ENCODE results near the gene NPIPB12.
"Not testable (repeated sequence)": the region's sequence is repeated elsewhere in the genome, so short reads cannot be mapped to it uniquely, and the experiment has no call there.

The NPIPB12 gene

DNA sequence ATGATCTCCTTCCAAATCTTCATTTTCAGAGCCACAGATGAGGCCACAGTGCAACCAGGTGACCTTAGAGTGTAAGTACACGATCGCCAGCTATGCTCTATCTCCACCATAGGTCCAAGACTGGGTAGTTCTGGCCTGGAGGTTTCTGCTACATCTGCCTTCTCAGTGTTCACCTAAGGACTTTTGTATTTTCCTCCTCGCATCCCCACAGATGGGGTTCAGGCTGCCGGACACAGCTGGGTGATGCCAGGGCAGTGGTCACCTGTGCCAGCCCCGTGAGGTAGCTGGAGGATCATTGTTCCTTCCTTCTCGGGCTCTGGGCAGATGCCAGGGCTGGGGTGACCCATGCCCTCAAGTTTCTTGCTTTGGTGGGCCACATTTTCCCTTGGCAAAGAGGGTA is at the start of gene NPIPB12:
Gene NPIPB12 (minus strand): TSS at position 101 of the 400 bp plus-strand sequence.
- H3K27ac Mint-ChIP-seq, H3K27me3 Mint-ChIP-seq, H3K4me3 Mint-ChIP-seq, ATAC-seq, H3K4me1 Mint-ChIP-seq, H3K9me3 Mint-ChIP-seq, H3K36me3 Mint-ChIP-seq: not testable (repeated sequence)

DNA sequence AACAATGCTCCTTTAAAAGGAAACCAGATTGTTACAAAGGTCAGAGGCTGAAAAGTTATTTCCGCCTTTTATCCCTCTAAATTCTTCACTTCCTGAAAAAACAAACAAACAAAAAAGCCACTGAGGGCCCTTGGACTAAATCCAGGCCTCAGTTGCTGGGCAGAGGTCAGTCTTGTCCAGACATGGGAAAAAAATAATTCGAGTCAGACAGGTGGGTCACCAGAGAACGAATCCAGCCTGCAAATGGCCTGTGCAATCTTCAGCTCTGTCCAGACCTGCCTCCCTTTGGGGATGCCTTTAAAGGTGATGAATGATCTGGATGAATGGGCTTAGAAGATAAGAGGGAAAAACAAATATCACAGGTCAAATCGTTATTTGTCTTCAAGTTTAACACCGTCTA is 15.3 kb upstream of the NPIPB12 start:
- H3K36me3 Mint-ChIP-seq, H3K4me1 Mint-ChIP-seq, H3K9me3 Mint-ChIP-seq, H3K4me3 Mint-ChIP-seq, H3K27me3 Mint-ChIP-seq, H3K27ac Mint-ChIP-seq, ATAC-seq: not testable (repeated sequence)

DNA sequence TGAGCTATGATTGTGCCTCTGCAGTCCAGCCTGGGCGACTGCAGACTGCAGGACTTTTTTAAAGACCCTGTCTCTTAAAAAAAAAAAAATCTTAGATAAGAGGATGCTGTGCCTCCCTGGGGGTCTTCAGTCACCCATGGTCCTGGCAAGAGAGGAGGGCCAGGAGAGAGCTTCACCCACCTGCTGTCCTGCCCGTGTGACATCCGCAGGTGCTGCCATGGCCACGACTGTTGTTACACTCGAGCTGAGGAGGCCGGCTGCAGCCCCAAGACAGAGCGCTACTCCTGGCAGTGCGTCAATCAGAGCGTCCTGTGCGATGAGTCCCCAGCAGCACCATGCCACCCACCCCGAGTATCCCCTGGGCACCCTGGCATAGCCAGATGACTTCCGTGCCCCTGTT is 23.9 kb downstream of the NPIPB12 start:
- not testable (repeated sequence) for H3K36me3 Mint-ChIP-seq, H3K27me3 Mint-ChIP-seq, ATAC-seq, H3K27ac Mint-ChIP-seq, H3K4me1 Mint-ChIP-seq, H3K9me3 Mint-ChIP-seq, H3K4me3 Mint-ChIP-seq

DNA sequence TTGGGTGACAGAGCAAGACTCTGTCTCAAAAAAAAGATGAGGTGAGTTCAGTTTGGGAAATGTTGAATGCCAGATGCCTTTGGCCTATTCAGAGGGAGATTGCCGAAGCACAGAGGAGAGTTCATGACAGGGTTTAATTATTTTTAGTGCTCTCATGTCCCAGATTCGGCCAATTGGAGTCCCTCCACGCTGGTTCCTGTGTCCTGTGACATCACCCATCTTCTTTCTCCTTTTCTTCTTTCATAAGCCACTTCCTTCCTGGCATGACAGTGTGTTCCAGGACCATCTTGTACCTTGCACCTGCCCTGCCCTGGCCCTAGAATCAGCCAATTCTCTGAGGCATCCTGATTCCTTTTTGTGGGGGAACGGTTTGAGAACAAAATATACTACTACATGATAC is 34.1 kb downstream of the NPIPB12 start:
- not testable (repeated sequence) for H3K27me3 Mint-ChIP-seq, H3K36me3 Mint-ChIP-seq, H3K4me1 Mint-ChIP-seq, ATAC-seq, H3K4me3 Mint-ChIP-seq, H3K9me3 Mint-ChIP-seq, H3K27ac Mint-ChIP-seq

DNA sequence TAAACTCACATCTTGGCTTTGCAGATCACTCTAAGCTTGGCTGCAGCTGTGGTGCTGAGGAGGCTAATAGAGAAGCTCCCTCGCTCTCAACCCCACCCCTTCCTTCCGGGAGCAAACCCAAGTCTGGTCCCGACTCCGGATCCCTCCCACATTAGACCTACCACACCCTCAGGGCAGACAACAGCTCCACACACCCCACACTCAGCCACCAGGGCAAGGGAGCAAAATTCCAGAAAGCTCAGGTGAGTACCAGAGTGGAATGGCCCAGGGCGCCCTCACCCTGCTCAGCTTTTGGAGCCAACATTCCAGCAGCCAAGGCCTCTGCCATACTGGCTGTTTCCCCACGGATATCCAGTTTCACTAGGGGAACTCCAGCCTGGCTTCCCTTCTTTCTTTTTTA is 36.5 kb downstream of the NPIPB12 start:
- H3K27me3 Mint-ChIP-seq, H3K27ac Mint-ChIP-seq: not testable (repeated sequence)
- H3K4me3 Mint-ChIP-seq = peak overlapping the region; percentile 18

DNA sequence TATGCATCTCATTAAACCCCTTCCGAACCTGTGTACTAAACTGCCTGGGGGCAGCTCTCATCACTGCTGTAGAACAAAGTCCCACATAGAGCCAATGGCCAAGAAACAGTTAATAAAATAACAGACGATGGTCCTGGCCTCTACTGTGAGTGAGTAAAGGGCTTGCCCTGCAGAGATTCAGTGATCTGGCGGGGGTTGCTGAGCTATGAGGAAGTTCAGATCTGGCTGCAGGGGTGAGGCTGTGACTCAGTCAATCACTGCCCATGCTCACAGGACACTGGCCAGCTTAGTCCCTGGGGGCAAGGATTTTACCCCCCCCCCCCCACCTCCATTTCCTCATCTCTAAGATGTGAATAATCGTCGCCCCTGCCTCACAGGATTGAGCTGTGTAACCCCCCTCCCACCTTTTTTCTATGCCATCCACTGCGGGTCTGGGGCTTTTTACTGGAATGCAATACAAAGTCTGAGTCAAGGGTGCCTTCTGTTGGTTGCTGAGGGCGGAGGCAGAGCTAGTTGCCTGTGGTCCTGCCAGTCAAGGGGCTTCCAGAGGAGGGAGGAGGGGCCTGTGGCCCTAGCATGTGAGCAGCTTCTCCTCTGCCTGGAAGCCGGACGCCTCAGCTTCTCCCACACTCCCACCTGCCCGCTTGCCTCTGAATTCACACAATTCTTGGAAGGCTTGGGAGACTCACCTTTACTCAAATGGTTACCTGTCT is 38.4 kb downstream of the NPIPB12 start:
- not testable (repeated sequence) for H3K4me1 Mint-ChIP-seq, H3K27me3 Mint-ChIP-seq, H3K36me3 Mint-ChIP-seq, H3K4me3 Mint-ChIP-seq, H3K27ac Mint-ChIP-seq, H3K9me3 Mint-ChIP-seq
- ATAC-seq = peak; percentile 49

More for the DNA sequence above, 36.5 kb downstream of the NPIPB12 start:
- peak; percentile 69 for ATAC-seq
- H3K9me3 Mint-ChIP-seq, H3K4me1 Mint-ChIP-seq, H3K36me3 Mint-ChIP-seq: not testable (repeated sequence)

DNA sequence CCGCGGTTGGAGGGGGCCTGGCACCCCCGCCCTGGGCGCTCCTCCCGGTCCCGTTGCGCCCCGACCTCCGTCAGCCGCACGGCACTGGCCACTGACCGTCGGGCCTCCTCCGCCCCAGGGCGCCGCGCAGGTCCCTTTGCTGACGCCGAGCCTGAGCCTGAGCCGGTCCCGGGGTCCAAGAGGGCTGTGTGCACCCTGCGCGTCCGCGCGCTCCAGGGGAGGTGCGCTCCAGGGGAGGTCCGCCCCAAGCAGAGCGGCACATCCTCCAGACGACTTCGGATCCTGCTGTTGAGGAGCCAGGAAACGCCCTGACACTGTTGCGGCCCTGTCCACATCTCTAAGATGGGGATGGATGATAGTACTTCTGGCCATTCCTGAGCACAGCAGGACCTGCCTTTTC is 39.3 kb downstream of the NPIPB12 start:
- not testable (repeated sequence) for H3K27ac Mint-ChIP-seq, H3K27me3 Mint-ChIP-seq, H3K36me3 Mint-ChIP-seq, H3K4me1 Mint-ChIP-seq, H3K4me3 Mint-ChIP-seq, H3K9me3 Mint-ChIP-seq
- peak; percentile 47 for ATAC-seq

DNA sequence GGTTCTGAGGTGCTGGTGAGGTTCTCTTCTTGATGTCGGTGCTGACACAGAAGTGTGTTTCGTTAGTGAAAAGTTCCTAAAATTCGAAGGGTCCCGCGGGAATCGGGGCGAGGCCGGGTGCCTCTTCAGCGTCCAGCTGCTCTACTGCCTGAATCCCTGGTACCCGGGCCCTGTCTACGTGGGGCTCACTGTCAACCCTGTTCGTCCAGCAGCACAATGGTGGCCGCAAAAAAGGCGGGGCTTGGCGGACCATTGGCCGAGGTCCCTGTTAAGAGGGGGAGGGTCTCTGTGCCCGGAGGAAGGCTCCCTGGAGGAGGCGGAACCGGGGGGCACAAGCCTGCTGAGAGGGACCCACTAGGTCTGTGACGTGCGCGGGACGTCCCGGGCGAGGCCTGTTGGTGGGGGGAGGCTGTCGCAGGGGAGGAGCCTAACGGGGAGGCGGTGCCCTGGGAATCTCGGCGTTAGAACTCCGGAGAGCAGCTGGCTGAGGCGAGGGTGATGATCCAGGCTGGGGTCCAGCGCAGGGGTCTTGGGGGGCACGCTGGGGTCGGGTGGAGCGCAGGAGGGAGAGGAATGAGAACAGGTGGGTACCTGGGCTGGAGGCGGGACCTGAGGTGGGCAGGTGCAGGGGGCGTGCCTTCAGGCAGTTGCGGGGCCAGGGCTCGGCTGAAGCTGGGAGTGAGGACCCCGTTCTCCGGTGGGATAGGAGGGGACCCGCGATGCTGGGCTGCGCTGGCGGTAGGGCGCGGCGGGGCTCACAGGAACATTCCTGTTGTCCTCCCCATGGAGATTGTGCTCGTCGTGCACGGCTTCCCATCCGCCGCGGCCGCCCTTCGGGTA is 40.0 kb downstream of the NPIPB12 start:
- H3K36me3 Mint-ChIP-seq, H3K4me3 Mint-ChIP-seq, H3K27ac Mint-ChIP-seq, H3K4me1 Mint-ChIP-seq, H3K27me3 Mint-ChIP-seq, H3K9me3 Mint-ChIP-seq: not testable (repeated sequence)
- ATAC-seq = peak; percentile 66

DNA sequence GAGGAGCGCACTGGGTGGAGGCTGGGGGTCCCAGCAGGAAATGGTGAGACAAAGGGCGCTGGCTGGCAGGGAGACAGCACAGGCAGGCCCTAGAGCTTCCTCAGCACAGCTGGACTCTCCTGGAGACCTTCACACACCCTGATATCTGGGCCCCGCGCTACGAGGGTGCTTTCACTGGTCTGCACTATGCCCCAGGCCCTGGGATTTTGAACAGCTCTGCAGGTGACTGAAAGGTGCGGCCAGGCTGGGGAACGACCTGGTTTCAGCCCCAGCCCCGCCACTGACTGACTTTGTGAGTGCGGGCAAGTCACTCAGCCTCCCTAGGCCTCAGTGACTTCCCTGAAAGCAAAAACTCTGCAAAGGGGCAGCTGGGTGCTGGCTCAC is 45.6 kb downstream of the NPIPB12 start:
- not testable (repeated sequence) for H3K4me3 Mint-ChIP-seq, ATAC-seq, H3K27ac Mint-ChIP-seq, H3K9me3 Mint-ChIP-seq, H3K36me3 Mint-ChIP-seq, H3K4me1 Mint-ChIP-seq, H3K27me3 Mint-ChIP-seq

DNA sequence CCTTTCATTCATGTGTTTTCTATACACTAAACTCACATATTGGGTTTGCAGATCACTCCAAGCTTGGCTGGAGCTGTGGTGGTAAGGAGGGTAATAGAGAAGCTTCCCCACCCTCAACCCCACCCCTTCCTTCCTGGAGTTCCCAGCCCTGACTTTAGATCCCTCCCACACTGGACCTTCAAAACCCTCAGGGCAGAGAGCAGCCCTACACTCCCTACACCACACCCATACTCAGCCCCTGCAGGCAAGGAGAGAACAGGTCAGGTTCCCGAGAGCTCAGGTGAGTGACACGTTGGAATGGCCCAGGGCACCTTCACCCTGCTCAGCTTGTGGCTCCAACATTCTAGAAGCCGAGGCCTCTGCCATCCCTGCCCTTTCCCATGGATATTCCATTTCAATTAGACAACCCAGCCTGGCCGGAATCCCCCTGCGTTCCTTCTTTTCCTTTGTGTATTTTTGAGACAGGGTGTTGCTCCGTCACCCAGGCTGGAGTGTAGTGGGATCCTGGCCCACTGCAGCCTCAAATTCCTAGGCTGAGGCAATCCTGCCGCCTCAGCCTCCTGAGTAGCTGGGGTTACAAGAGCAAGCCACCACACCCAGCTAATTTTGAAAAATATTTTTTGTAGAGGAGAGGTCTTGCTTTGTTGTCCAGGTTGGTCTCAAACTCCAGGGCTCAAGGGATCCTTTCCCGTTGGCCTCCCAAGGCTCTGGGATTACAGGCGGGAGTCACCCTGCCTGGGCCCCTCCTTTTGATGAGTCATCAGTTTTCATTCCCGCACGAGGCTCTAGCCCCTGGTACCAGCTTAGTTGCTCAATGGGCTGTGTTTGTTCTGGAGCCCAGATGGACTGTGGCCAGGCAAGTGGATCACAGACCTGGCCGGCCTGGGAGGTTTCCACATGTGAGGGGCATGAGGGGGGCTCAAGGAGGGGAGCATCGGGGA is 46.2 kb downstream of the NPIPB12 start, which contains the start of gene SULT1A4:
Gene SULT1A4 (plus strand): TSS at position 208 of the 941 bp plus-strand sequence. CDS start 1,473 bp downstream, outside the sequence.
- ATAC-seq, H3K36me3 Mint-ChIP-seq, H3K4me3 Mint-ChIP-seq, H3K27ac Mint-ChIP-seq, H3K9me3 Mint-ChIP-seq, H3K27me3 Mint-ChIP-seq, H3K4me1 Mint-ChIP-seq: not testable (repeated sequence)

DNA sequence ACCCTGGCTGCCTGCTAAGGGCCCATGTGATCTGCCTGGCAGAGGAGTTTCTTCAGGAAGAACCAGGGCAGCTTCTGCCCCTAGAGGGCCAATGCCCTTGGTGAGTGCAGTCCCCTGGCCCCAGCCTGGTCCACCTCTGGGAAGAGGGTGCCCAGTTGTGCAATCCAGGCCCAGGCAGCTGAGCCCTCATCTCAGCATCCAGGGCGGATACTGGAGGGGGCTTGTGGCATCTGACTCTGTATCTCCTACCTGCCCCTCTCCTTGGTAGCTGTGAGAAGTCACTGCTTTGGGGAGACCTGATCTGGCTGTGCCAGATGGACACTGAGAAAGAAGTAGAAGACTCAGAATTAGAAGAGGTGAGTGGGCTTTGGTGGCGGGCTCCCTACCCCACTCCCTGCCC is 48.5 kb downstream of the NPIPB12 start:
- H3K27me3 Mint-ChIP-seq, H3K9me3 Mint-ChIP-seq, H3K4me3 Mint-ChIP-seq, ATAC-seq, H3K4me1 Mint-ChIP-seq, H3K27ac Mint-ChIP-seq, H3K36me3 Mint-ChIP-seq: not testable (repeated sequence)

DNA sequence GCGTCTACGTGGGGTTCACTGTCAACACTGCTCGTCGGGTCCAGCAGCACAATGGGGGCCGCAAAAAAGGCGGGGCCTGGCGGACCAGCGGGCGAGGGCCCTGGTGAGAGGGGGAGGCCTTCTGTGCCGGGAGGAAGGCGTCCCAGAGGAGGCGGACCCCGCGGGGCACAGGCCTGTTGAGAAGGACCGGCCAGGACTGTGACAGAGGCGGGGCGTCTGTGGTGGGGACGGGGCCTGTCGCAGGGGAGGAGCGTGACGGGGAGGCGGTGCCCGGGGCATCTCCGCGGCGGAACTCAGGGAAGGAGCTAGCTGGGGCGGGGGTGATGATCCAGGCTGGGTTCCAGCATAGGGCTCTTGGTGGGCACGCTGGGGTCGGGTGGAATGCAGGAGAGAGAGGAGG is 51.4 kb downstream of the NPIPB12 start:
- ATAC-seq = peak; percentile 88
- not testable (repeated sequence) for H3K27ac Mint-ChIP-seq, H3K4me3 Mint-ChIP-seq, H3K27me3 Mint-ChIP-seq, H3K4me1 Mint-ChIP-seq, H3K36me3 Mint-ChIP-seq, H3K9me3 Mint-ChIP-seq

DNA sequence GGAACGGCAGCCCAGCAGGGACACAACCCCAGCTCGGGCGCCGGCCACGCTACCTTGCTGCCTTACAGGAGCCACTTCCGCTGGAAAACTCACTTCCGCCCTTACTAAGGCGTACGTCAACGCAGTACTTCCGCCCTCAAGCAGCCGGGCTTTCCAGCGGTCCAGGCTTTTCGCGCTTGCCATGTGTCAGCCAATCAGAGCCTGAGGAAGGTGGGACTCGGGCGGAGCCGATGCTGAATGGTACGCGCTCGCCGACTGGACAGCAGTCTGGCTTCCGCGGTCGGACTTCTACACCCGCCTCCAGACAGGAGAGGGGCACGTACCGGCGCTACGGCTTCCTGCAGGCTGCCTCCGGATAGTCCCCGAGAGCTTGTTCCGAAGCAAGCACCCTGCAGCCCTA is 51.9 kb downstream of the NPIPB12 start, which contains the start of the genes BOLA2 and SLX1B:
Gene BOLA2 (minus strand): TSS at position 83 of the 400 bp plus-strand sequence. CDS start 98 bp downstream, outside the sequence.
Gene SLX1B (plus strand): TSS at position 265 of the 400 bp plus-strand sequence.
- H3K4me1 Mint-ChIP-seq, H3K9me3 Mint-ChIP-seq, H3K27me3 Mint-ChIP-seq, H3K27ac Mint-ChIP-seq, H3K4me3 Mint-ChIP-seq, H3K36me3 Mint-ChIP-seq: not testable (repeated sequence)
- ATAC-seq = peak; percentile 97

DNA sequence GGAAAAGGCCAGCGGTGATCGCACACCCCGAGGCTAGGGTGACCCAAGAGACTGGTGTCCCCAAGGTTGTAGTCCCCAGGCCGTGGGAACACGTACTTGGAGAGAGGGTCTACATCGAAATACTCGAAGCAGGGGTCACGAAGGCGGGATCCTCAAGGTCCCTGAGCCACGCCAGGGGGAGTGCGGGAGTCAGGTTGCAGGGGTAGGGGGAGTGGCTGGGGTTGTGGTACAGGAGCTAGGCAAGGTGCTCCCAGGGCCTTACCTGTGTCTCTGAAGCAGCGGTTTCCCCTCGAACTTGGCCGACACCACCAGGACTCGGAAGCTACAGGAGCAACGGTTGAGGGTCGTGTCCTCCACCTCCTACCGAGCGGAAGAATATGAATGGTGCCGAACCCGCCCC is 52.5 kb downstream of the NPIPB12 start:
- H3K4me1 Mint-ChIP-seq, H3K4me3 Mint-ChIP-seq, H3K9me3 Mint-ChIP-seq, H3K36me3 Mint-ChIP-seq, H3K27me3 Mint-ChIP-seq, H3K27ac Mint-ChIP-seq: not testable (repeated sequence)
- ATAC-seq = peak; percentile 32
